A673 (cell line): ENCODE measurements around the gene ZNF740. TPM values are rescaled to one million over a fixed set of nuclear protein-coding genes. Genes with fewer than 3 reads are reported as not detected.
"Not testable (repeated sequence)": the region's sequence is repeated elsewhere in the genome, so short reads cannot be mapped to it uniquely, and the experiment has no call there.

Experiments
- BruUV-seq: library from RNA; stranded (reverse); fragments of 400-500 nt; replicated peaks from 2 replicates; lab custom pipeline; 2021; lab: Mats Ljungman, UMichigan
- CTCF ChIA-PET: fragments of 300-600 bp; sonication (Branson Sonifier 250); formaldehyde crosslinking; loops from one replicate; lab custom pipeline; 2022; ENCODE audit warnings: antibody characterized with exemption; lab: Charles Lee
- POLR2A ChIA-PET: fragments of 300-600 bp; sonication (Branson Sonifier 250); formaldehyde crosslinking; loops from one replicate; lab custom pipeline; 2022; ENCODE audit warnings: antibody characterized with exemption; ENCODE audit not compliant: low non-redundant PET; lab: Charles Lee
- DNase-seq: peaks from one replicate; pipeline ENCODE4 v3.0.0-alpha.2; 2015; ENCODE audit warnings: low spot score
- H3K27ac ChIP-seq: fragments of 200-600 bp; sonication (generic); 2 replicates; pipeline ENCODE4 v1.5.1; 2016; ENCODE audit warnings: mixed run types, low read depth, mild to moderate bottlenecking, mixed read lengths, antibody characterized with exemption, low read length; ENCODE audit not compliant: poor library complexity, severe bottlenecking
- H3K27me3 ChIP-seq: fragments of 200-600 bp; sonication (generic); replicated peaks from 2 replicates; pipeline ENCODE4 v1.6.1; 2017; ENCODE audit warnings: mixed run types, low read depth, mild to moderate bottlenecking, mixed read lengths, antibody characterized with exemption, low read length; ENCODE audit not compliant: insufficient read depth, poor library complexity
- H3K36me3 ChIP-seq: fragments of 200-600 bp; sonication (generic); 2 replicates; pipeline ENCODE4 v1.6.1; 2016; ENCODE audit warnings: mixed run types, mild to moderate bottlenecking, mixed read lengths, antibody characterized with exemption, low read length; ENCODE audit not compliant: insufficient read depth, poor library complexity, severe bottlenecking
- H3K4me1 ChIP-seq: fragments of 200-600 bp; sonication (generic); 2 replicates; pipeline ENCODE4 v1.6.1; 2017; ENCODE audit warnings: mixed run types, mild to moderate bottlenecking, mixed read lengths, antibody characterized with exemption, low read length; ENCODE audit not compliant: insufficient read depth, poor library complexity, severe bottlenecking
- H3K4me3 ChIP-seq: fragments of 200-600 bp; sonication (generic); 2 replicates; pipeline ENCODE4 v1.5.1; 2016; ENCODE audit warnings: low read depth, mixed run types, mild to moderate bottlenecking, mixed read lengths, low read length; ENCODE audit not compliant: poor library complexity, severe bottlenecking
- H3K9me3 ChIP-seq: fragments of 200-600 bp; sonication (generic); 2 replicates; pipeline ENCODE4 v1.6.1; 2016; ENCODE audit warnings: mixed run types, low read depth, mild to moderate bottlenecking, mixed read lengths, antibody characterized with exemption, low read length; ENCODE audit not compliant: poor library complexity, severe bottlenecking
- EZH2 ChIP-seq: fragments of 200-600 bp; sonication (generic); IDR thresholded peaks from 2 replicates; pipeline ENCODE4 v1.6.1; 2017; ENCODE audit warnings: borderline replicate concordance, low read depth, mild to moderate bottlenecking, mixed read lengths, antibody characterized with exemption, low read length; ENCODE audit not compliant: poor library complexity, severe bottlenecking
- intact Hi-C: fragments of 100-400 bp; cut with micrococcal nuclease; formaldehyde crosslinking; loops from one replicate; pipeline ENCODE4 v1.10.0; 2022; ENCODE audit not compliant: unreplicated experiment
- total RNA-seq: library from RNA; stranded (reverse); gene quantifications from 2 replicates; pipeline ENCODE4 v1.2.3, GENCODE V29; 2021
- TF ChIP-seq, protein P1 (sequence below): fragments of 300-800, 200-600 bp; sonication (generic); conservative IDR thresholded peaks from 2 replicates; pipeline ENCODE4 v1.5.1; 2017; ENCODE audit warnings: low read depth, mild to moderate bottlenecking, antibody characterized with exemption, low read length, moderate library complexity, mixed read lengths

Gene ZNF740
- total RNA-seq, 1 experiment from 2014 or later = 48.6 TPM

DNA sequence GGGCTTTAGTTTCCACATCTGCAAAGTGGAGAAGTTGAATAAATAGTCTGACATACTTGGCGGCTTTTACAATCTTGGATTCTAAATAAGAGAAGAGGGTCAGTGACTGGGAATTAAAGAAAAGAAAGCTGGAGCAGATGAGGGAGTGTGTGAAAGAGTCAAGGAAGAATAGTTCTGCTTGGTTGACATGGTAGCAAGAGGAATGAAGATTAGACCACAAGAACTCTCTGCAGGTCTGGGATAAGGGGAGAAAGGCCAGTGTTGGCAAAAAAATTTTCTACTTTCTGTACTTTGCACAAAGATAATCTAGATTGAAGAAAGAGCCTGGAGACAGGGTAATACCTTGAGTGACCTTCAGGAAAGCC lies 20.6 kb downstream of the ZNF740 start:
- no peak for TF ChIP-seq EZH2
- TF ChIP-seq, protein P1, sequence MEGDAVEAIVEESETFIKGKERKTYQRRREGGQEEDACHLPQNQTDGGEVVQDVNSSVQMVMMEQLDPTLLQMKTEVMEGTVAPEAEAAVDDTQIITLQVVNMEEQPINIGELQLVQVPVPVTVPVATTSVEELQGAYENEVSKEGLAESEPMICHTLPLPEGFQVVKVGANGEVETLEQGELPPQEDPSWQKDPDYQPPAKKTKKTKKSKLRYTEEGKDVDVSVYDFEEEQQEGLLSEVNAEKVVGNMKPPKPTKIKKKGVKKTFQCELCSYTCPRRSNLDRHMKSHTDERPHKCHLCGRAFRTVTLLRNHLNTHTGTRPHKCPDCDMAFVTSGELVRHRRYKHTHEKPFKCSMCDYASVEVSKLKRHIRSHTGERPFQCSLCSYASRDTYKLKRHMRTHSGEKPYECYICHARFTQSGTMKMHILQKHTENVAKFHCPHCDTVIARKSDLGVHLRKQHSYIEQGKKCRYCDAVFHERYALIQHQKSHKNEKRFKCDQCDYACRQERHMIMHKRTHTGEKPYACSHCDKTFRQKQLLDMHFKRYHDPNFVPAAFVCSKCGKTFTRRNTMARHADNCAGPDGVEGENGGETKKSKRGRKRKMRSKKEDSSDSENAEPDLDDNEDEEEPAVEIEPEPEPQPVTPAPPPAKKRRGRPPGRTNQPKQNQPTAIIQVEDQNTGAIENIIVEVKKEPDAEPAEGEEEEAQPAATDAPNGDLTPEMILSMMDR = no peak
- no peaks in the 10 kb centered on the region for H3K9me3 ChIP-seq
- no peaks in the 10 kb centered on the region for H3K4me1 ChIP-seq
- CTCF ChIA-PET = no interaction called here
- DNase-seq = no peak
- BruUV-seq = no TSS peak
- POLR2A ChIA-PET = no interaction called here
- intact Hi-C loops = no loop called here
- no peak overlapping the region for H3K4me3 ChIP-seq
- H3K27ac ChIP-seq = no peak overlapping the region
- no peaks in the 10 kb centered on the region for H3K36me3 ChIP-seq
- no peaks in the 10 kb centered on the region for H3K27me3 ChIP-seq

DNA sequence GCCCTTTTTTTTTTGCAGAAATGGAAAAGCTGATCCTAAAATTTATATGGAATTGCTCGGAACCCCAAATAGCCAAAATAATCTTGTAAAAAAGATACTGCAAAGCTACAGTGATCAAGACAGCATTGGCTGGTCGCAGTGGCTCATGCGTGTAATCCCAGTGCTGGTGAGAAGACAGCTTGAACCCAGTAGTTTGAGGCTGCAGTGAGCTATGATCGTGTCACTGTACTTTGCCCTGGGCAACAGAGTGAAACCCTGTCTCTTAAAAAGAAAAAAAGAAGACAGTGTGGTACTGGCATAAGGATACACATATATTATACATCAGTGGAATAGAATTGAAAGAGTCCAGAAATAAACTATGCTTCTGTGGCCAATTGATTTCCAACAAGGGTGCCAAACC lies 21.1 kb downstream of the ZNF740 start:
- BruUV-seq = no TSS peak
- no peak for TF ChIP-seq EZH2
- TF ChIP-seq, protein P1 = no peak
- Histone ChIP-seq H3K36me3 (no peaks in the 10 kb centered on the region), H3K27me3 (no peaks in the 10 kb centered on the region), H3K27ac (no peak overlapping the region), H3K4me1 (no peaks in the 10 kb centered on the region), H3K4me3 (no peak overlapping the region), H3K9me3 (no peaks in the 10 kb centered on the region)
- DNase-seq = no peak
- CTCF ChIA-PET = no interaction called here
- POLR2A ChIA-PET = no interaction called here
- intact Hi-C loops = no loop called here

DNA sequence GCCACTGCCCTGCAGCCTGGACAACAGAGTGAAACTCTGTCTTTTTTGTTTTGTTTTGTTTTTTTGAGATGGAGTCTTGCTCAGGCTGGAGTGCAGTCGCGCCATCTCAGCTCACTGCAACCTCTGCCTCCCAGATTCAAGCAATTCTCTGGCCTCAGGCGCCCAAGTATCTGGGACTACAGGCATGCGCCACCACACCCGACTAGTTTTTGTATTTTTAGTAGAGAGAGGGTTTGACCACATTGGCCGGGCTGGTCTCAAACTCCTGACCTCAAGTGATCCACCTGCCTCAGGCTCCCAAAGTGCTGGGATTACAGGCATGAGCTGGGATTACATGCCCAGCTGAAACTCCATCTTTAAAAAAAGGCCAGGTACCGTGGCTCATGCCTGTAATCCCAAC lies 21.8 kb downstream of the ZNF740 start:
- H3K4me1 ChIP-seq, H3K4me3 ChIP-seq, CTCF ChIA-PET, H3K27me3 ChIP-seq, H3K27ac ChIP-seq, BruUV-seq, H3K9me3 ChIP-seq, H3K36me3 ChIP-seq, intact Hi-C loops, POLR2A ChIA-PET, DNase-seq: not testable (repeated sequence)

DNA sequence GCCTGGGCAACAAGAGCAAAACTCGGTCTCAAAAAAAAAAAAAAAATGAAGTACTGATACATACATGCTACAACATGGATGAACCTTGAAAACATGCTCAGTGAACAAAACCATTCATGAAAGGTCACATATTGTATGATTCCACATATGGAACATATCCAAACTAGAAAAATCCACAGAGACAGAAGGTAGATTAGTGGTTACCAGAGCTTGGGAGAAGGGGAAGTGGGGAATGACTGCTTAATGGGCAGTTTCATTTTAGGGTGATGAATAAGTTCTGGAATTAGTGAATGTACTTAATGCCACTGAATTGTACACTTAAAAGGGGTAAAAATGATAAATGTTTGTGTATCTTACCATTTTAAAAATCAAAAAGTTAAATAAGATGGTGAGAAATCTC lies 23.8 kb downstream of the ZNF740 start:
- no peaks in the 10 kb centered on the region for H3K4me1 ChIP-seq
- no peak overlapping the region for H3K27ac ChIP-seq
- TF ChIP-seq, protein P1 = no peak
- no peak for TF ChIP-seq EZH2
- no peaks in the 10 kb centered on the region for H3K36me3 ChIP-seq
- no TSS peak for BruUV-seq
- intact Hi-C loops = no loop called here
- CTCF ChIA-PET = no interaction called here
- DNase-seq = no peak
- H3K9me3 ChIP-seq = no peaks in the 10 kb centered on the region
- POLR2A ChIA-PET = no interaction called here
- no peaks in the 10 kb centered on the region for H3K27me3 ChIP-seq
- H3K4me3 ChIP-seq = no peak overlapping the region
